ENCODE data around the gene NONO.
"Not testable (repeated sequence)": the region's sequence is repeated elsewhere in the genome, so short reads cannot be mapped to it uniquely, and the experiment has no call there.

Gene NONO, protein sequence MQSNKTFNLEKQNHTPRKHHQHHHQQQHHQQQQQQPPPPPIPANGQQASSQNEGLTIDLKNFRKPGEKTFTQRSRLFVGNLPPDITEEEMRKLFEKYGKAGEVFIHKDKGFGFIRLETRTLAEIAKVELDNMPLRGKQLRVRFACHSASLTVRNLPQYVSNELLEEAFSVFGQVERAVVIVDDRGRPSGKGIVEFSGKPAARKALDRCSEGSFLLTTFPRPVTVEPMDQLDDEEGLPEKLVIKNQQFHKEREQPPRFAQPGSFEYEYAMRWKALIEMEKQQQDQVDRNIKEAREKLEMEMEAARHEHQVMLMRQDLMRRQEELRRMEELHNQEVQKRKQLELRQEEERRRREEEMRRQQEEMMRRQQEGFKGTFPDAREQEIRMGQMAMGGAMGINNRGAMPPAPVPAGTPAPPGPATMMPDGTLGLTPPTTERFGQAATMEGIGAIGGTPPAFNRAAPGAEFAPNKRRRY
- 482 to 523 reads per million in 2 donors for total RNA-seq

DNA sequence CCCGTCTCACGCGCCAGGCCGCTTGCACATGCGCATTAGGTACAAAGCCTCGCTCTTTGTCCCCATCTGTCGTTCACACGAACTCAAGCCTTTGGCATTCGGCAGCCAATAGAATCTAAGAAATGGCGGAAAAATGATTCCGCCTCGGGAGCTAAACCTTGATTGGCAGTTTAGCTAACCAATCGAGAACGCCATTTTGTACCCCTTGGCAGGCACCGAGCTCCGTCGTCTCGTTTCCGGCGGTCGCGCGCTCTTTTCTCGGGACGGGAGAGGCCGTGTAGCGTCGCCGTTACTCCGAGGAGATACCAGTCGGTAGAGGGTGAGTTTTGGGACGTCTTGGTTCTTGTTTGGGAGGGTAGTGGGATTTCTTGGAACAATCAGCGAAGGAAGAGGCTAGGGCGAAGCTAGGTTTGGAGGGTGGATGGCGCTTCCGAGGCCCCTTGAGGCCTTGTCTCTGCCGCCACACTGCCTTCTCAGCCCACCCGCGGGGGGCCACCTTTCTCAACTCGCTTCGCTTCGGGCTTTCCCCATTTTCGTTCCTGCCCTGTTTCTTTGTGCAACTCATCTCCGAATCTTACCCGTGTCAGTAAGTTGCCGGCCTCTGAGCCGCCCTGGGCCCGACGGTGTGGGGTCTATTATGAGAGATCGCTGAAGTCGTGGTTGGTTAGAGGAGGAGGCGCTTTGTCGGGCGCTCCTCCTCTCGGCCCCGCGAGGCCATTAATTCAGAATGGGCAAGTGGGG lies at the start of gene NONO:
Gene NONO, plus strand, starts transcription at position 233 of the 741 bp plus-strand sequence. CDS start 7,003 bp downstream, outside the sequence.
- DNase-seq: peak; percentile 61

DNA sequence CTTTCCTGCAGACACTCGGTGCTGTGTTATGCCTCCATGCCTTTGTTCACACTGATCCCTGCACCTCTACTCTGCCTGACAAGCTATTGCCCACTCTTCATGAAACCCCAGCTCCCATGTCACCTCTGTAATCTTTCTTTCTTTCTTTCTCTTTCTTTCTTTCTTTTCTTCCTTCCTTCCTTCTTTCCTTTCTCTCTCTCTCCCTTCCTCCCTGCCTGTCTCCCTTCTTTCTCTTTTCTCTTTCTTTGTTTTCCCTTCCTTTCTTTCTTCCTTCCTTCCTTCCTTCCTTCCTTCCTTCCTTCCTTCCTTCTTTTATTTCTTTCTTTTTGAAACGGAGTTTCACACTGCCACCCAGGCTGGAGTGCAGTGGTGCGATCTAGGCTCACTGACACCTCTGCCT lies 48.0 kb upstream of the NONO start:
- DNase-seq: no peak

DNA sequence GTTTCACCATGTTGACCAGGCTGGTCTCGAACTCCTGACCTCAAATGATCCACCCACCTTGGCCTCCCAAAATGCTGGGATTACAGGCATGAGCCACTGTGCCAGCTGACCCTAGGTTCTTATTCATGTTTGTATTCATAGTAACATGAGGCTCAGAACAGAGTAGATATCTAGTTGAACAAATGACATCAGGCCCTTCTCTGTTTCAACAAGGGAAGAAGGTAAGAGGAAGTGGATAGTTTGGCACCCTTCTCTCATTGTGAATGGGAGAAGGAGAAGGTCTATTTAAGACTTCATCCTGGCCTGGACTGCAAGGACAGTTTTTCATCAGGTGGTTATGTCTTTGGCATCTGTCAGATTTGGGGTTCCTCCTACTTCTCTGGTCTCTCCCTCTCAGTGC lies 46.6 kb upstream of the NONO start:
- no peak for DNase-seq

DNA sequence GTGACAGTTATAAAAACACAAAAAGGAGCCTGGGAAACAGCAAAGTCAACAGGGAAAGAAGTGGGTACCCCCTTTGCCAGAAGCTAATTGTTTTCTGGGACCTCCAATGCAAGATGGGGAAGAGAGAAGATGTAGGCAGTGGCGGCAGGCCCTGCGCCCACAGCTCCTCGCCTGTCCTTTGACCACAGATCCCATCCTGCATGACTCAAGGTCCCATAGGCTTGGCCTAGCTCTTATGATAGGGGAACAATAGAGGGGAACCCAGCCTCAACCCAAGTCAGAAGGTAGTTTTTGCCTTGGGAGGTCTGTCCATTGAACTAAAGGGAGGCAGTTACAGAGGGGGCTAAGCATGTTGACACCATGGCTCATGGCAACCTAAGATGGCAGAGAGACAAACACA lies 43.7 kb upstream of the NONO start:
- DNase-seq: no peak

DNA sequence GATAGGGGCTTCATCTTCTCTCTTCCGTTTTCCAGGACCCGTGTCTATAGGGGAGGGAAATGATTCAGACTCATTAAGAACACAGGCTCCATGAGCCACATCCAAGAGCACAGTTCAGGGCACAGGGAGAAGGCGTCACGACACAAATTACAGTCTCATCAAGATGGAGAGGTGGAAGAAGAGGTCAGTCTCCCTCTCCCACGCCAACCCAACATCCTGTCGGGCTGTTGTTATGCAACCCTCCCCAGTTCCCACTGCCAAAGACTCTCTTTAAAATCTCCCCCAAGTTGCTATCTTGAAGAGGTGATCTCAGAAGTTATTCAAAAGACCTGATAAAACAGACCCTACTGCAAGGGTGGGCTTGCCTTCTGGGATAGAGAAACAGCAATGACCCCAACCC lies 42.1 kb upstream of the NONO start:
- no peak for DNase-seq

DNA sequence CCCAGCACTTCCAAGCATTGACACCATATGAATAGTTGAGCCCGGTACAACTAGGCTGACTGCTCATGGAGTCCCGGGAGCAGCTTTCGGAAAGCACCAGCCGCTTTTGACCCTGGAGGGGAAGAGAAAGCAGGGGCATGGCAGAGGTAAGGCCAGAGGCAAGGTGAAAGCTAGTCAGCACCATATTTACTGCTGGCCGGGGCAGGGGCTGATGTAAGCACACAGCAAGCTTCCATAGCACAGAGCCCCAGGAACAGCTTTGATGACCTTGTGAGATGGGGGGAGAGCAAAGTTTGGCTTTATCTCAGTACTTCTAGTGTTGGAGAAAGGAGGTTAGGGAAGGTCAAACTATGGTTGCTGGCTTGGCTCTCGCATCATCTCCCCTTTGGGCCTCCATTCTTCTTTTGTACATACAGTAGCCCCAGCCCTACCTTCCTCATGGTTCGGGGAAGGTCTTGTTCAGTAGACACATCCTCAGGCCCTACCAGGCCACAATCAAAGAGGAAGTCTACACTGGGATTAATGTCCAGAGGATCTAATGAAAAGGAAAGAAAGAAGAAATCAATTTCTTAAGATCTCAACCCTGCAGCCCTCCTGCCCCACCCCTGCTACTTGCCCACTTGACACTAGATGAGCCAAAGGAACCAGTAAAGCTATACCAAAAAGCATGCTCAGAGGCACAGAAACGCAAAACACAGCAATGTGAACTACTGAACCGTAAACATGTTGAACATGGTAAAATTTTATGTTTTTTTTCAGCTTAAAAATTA lies 38.9 kb upstream of the NONO start:
- no peak for DNase-seq

DNA sequence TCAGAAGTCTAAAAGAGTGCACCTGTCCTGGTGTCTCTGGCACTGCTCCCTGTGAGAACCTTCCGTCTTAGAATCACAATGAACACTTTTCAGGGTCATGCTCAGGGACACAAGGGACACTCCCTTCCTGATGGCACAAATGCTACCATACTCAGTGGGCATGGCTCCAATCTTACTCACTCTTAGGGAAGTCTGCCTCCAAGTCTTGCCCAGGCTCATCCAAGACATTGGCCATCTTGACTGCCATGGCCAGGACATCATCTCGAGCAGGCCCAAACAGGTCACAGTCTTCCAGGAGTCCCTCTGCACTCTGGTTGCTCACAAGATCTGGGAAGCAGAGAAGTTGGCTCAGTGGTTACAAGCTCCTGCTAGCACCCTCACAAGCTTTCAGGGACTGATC lies 38.3 kb upstream of the NONO start:
- DNase-seq: no peak

DNA sequence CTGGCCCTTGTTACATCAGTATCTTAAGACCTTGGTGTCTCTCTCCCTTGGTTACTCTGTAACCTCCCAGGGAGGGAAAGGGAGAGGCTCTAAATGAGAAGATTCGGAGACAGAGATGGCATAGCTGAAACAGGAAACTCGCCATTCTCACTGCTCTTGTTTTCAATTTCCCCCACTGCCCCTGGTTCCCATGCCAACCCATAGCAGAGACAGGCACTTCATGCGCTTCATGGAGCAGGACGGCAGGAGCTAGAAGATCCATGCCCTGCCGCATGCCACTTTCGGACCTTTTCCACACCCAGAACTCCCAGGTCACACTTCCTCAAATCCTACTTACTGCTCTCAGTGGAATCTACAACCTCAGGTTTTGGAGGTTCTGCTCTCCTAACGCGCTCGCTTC lies 32.6 kb upstream of the NONO start:
- no peak for DNase-seq

DNA sequence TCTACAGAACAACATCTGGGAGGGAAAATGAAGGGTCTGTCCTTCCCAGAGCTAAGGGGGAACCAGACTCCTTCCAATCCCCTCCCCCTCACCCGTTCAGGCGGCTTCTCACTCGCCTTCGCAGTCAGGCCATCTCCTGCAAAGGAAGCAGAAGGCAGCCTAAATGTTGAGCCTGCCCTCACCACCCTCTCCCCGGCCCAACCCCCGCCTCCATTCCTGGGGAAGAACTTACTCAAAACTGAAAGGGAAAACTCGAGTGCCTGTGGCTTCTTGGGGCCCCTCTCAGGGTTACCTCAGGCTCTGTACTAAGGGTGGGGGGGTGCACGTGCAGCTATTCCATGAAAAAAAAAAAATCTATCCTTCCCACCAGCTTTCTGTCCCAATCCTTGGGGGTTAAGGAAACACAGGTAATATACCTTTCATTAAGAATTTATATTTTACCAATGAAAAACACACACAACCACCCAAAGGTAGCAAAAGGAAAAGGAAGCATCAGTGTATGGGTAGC lies 31.9 kb upstream of the NONO start:
- no peak for DNase-seq

DNA sequence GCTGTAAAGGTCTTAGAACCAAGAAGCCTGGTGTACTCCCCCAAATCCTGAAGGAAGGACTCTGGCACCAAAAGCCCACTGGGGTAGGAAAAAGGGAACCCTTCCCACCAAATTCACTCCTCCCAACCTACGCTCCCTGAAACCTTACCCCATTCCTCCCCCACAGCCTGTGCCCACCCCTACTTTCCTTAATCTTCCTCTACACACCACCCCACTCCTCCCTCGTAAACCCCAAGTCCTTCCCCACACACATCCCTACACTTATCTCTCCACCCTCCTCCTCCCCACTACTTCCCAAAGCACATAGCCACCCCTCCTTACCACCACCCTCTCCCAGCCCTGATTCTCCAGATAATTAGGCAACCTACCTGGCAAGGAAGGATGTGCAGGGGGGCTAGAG lies 31.2 kb upstream of the NONO start:
- no peak for DNase-seq

DNA sequence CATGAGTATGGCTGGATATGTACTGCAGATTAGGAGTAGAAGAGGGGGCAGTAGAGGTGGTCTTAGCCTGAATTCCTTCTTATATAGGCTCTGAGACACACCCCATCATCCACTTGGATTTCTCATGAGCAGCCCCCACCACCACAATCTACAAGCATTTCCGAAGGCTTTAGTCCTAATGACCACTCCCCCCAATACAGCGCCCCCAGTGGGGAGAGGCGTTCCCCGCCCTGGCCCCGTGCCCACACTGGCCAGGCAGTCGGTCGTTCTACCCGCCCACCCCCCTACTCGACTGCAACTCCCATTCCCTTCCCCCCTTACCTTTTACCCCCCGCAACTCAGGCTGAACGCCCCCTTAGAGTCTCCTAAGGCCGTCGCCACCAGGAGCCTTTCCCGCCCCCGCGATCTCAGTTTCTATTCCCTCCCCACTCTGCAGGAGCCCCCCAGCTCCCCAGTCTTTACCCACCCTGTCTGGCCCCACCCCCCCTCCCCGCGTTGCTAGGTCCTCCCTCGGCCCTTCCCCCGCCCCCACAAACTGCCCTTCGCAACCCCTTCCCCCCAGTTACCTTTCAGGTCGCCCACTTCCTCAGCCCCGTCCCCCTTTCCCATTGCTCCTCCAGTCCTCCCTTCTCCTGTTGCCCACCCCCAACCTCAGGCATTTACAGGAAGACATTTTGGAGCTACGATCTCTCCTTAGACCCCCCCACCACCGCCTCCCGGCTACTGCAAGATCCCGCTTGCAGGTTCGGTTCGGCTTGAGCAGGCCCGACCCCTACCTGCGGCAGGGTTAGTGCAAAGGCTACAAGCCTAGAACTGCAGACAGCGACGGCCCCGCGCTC lies 30.0 kb upstream of the NONO start:
- peak; percentile 11 for DNase-seq

DNA sequence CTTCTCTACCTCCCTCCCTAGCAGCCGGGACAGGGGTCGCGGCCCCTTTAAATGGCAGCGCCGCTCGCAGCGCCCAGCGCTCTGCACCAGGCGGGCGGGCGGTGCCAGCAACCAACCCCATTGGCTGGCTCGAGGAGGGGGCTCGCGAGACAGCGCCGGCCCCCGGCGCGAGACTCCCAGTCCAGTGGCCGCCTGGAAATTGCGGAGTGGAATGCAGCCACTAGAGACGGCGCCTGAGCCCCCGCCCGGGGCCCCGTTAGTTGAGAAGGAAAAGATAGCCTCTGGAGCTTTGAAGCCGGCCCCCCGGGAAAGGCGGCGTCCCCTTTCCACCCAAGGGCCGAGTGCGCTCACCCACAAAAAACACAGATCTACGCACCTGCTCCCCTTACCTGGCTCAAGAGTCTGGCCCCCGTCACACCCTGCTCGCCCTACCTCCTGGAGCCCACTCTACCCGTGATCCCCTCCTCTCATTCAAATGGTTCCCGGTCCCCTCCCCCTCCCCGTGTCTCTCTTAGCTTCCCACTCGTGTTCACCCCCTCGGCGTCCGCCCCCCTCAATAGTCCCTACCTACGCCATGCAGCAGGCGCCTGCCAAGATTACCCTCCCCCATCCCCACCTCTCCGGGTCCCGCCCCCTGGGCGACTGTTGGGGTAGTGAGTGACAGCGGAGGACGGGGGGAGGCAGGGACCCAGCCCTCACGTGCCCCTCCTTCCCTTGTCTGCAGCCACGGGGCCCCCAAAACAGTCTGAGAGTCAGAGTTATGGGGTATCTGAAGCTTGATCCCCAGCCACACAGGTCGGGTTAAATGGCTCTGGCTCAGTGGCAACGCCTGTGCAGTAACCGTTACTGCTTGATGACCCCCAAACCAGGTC lies 29.1 kb upstream of the NONO start, which contains the start of gene ZMYM3:
Gene ZMYM3, minus strand, starts transcription at position 49 of the 872 bp plus-strand sequence. CDS start 885 bp downstream, outside the sequence.
- peak; percentile 77 for DNase-seq

DNA sequence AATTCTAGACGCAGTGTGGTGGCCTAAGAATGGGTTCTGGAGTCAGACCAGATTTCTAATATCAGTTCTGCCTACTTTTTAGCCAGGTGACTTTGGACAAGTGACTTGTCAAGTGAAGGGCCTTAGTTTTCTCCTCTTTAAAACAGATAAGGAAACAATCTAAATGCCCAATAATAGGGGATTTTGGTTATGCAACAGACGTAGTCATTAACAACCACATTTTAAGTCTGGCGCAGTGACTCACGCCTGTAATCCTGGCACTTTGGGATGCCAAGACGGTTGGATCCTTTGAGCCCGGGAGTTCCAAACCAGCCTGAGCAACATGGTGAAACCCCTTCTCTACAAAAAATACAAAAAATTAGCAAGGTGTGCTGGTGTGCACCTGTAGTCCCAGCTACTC lies 27.4 kb upstream of the NONO start:
- no peak for DNase-seq

DNA sequence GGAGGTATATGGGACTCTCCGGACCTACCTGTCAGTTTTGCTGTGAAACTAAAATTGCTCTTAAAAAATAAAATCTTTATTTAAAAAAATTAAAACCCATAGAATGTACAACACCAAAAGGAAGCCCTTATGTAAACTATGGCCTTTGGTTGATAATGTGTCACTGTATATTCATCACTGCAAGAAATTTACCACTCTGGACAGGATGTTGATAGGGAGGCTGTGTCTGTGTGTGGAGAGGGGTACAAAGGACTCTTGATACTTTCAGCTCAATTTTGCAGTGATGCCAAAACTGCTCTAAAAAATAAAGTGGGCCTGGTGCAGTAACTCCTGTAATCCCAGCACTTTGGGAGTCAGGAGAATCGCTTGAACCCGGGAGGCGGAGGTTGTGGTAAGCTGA lies 26.6 kb upstream of the NONO start:
- DNase-seq: no peak

DNA sequence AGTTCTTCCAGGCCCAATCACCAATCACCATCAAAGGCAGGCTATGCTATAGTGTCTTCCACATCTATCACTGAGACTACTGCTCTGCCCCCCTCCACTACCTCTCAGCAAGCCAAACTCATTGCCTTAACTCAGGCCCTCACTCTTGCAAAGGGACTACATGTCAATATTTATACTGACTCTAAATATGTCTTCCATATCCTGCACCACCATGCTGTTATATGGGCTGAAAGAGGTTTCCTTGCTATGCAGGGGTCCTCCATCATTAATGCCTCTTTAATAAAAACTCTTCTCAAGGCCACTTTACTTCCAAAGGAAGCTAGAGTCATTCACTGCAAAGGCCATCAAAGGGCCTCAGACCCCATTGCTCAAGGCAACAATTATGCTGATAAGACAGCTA lies 14.8 kb upstream of the NONO start:
- DNase-seq: not testable (repeated sequence)

DNA sequence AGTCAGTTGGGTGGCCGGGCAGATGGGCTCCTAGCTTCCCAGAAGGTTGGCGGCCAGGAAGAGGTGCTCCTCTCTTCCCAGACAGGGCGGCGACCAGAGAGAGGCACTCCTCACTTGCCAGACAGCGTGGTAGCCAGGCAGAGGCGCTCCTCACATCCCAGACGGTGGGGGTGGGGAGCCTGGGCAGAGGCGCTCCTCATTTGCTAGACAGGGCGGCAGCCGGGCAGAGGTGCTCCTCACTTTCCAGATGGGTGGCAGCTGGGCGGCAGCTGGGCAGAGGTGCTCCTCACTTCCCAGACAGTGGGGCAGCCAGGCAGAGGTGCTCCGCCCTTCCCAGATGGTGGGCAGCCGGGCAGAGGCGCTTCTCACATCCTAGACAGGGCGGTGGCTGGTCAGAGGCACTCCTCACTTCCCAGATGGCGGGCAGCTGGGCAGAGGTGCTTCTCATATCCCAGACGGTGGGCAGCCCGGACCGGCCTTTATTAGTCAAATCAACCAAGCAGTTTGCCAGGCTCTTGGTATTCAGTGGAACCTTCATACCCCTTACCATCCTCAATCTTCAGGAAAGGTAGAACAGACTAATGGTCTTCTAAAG lies 13.5 kb upstream of the NONO start:
- no peak for DNase-seq

DNA sequence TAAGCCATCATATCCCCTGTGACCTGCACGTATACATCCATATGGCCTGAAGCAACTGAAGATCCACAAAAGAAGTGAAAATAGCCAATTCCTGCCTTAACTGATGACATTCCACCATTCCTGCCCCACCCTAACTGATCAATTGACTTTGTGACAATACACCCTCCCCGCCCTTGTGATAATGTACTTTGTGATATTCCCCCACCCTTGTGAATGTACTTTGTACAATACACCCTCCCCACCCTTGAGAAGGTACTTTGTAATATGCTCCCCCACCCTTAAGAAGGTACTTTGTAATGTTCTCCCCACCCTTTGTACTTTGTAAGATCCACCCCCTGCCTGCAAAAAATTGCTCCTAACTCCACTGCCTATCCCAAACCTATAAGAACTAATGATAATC lies 11.1 kb upstream of the NONO start:
- DNase-seq: not testable (repeated sequence)

DNA sequence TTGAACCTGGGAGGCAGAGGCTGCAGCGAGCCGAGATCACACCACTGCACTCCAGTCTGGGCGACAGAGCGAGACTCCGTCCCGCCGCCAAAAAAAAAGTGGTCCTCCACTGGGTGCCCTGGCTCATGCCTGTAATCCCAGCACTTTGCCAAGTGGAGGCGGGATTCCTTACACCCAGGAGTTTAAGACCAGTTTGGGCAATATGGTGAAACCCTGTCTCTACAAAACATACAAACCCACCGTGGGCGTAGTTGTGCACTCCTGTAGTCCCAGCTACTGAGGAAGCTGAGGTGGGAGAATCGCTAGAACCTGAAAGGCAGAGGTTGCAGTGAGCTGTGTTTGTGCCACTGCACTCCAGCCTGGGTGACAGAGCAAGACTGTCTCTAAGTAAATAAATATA lies 2.1 kb upstream of the NONO start:
- DNase-seq: not testable (repeated sequence)

DNA sequence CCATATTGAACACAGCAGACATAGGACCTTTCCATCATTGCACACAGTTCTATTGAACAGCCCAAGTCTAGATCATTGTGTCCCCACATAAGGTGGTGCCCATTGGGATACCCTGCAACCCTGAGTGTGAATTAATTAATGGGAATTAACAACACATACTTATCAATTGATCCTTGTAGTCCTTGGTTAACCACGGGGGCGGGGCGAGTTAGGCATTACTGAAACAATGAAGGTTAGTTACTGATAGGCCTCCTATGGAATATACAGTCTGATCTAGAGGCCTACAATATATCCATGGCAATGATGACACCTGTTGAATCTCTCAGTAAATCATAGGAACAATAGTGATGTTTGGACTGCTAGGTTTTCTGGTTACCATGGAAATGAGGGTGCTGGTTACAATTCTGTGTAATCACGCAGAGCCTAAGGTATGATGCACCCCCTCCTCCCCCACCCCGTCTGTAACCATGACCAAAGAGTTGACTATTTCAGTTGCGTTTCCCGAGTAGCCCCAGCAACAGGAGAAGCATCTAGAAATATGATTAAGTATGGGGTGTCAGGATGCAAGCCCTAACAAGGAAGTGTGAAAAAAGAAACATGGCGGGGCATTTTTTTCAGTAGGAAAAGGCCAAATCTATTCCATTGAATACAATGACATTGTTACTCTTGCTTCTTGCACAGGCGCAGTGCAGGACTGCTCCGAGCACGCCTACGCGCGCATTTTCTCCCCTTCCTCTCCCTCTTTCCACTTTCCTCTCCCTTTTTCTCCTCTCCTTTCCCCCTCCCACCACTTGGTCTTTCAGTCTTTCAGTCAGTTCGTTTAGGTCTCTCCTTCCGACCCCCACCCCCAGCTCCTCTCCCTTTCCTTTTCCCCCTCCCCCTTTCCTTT lies 677 bp upstream of the NONO start:
- no peak for DNase-seq

All from activated gamma-delta T cell (primary cell).